ENCODE results near the gene PCK1.
"Not testable (repeated sequence)": the region's sequence is repeated elsewhere in the genome, so short reads cannot be mapped to it uniquely, and the experiment has no call there.

PCK1 gene

DNA sequence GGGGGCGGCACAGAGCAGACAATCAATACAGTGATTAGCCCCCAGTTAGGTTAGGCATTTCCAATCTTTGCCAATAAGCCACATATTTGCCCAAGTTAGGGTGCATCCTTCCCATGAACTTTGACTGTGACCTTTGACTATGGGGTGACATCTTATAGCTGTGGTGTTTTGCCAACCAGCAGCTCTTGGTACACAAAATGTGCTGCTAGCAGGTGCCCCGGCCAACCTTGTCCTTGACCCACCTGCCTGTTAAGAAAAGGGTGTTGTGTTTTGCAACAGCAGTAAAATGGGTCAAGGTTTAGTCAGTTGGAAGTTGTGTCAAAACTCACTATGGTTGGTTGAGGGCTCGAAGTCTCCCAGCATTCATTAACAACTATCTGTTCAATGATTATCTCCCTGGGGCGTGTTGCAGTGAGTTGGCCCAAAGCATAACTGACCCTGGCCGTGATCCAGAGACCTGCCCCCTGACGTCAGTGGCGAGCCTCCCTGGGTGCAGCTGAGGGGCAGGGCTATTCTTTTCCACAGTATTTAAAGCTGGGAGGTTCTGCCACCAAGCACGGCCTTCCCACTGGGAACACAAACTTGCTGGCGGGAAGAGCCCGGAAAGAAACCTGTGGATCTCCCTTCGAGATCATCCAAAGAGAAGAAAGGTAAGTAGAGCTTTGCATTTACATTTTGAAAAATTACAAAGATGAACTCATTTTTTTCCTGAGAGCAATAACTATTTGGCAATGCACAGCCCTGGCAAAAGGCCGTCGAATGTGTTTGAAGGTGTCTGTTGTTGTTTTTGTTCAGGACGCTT lies at the start of gene PCK1:
Gene PCK1, plus strand, starts transcription at position 557 of the 802 bp plus-strand sequence. CDS start 302 bp downstream, outside the sequence.
- H3K36me3 ChIP-seq (ENCODE audit: control insufficient read depth, insufficient read depth, low read length), result no peaks in the 10 kb centered on the region
- H3K27me3 ChIP-seq (ENCODE audit: control insufficient read depth, insufficient read depth, low read length), result no peaks in the 10 kb centered on the region; the same call in 1 of the 2 replicates
- H3K9ac ChIP-seq (ENCODE audit: low read length), result no peak within 1 kb of the TSS
- 0 out of 2 replicates have a peak, but pooled peaks cover 4% of the 10 kb centered on the region for H3K4me1 ChIP-seq (ENCODE audit: control insufficient read depth, insufficient read depth, low read length)
- H3K9me3 ChIP-seq (ENCODE audit: control insufficient read depth, insufficient read depth, low read depth, low read length), result no peaks in the 10 kb centered on the region
- H3K4me3 ChIP-seq (ENCODE audit: low read depth, low read length), result no peak within 1 kb of the TSS
- no peak within 1 kb of the TSS for H3K27ac ChIP-seq (ENCODE audit: low read depth, low read length)

DNA sequence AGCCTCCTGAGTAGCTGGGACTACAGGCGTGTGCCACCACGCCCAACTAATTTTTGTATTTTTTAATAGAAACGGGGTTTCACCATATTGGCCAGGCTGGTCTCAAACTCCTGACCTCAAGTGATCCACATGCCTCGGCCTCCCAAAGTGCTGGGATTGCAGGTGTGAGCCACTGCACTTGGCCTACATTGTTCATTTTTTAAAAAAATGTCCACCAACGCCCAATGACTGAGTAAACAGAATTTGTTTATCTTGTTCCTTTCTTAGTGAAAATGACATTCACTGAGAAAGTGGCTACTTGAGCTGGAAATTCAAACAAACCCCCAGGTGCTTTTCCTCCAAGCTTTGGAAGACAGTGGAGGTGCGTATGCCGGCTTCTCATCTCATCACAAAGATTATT lies 49.2 kb upstream of the PCK1 start:
- H3K4me3 ChIP-seq (ENCODE audit: low read depth, low read length); H3K27ac ChIP-seq (ENCODE audit: low read depth, low read length); H3K36me3 ChIP-seq (ENCODE audit: control insufficient read depth, insufficient read depth, low read length); H3K27me3 ChIP-seq (ENCODE audit: control insufficient read depth, insufficient read depth, low read length); H3K9me3 ChIP-seq (ENCODE audit: control insufficient read depth, insufficient read depth, low read depth, low read length); H3K9ac ChIP-seq (ENCODE audit: low read length): not testable (repeated sequence)
- H3K4me1 ChIP-seq (ENCODE audit: control insufficient read depth, insufficient read depth, low read length), result peaks cover 17% of the 10 kb centered on the region

DNA sequence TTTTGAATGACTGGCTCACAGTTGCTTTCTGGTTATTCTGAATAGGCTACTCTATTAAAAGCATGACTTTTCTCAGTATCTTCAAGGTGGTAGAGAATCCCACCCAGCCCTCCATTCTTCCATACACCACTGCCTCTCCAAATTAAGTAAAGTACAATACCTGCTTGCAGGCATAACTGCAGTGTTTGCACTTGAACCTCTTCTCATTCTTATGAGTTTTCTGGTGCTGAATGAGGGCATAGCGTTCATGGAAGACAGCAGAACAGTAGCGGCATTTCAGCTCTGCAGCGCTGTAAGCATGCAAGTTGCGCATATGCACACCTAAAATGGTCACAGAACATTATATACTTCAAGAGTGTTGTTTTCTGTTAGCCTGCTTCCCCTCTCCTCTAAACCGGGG lies 48.5 kb upstream of the PCK1 start:
- H3K27ac ChIP-seq (ENCODE audit: low read depth, low read length), result no peak overlapping the region
- H3K9ac ChIP-seq (ENCODE audit: low read length), result no peak overlapping the region
- H3K4me1 ChIP-seq (ENCODE audit: control insufficient read depth, insufficient read depth, low read length), result peaks cover 17% of the 10 kb centered on the region
- H3K9me3 ChIP-seq (ENCODE audit: control insufficient read depth, insufficient read depth, low read depth, low read length), result peaks cover 3% of the 10 kb centered on the region
- H3K27me3 ChIP-seq (ENCODE audit: control insufficient read depth, insufficient read depth, low read length), result no peaks in the 10 kb centered on the region
- no peaks in the 10 kb centered on the region for H3K36me3 ChIP-seq (ENCODE audit: control insufficient read depth, insufficient read depth, low read length)
- no peak overlapping the region for H3K4me3 ChIP-seq (ENCODE audit: low read depth, low read length)

DNA sequence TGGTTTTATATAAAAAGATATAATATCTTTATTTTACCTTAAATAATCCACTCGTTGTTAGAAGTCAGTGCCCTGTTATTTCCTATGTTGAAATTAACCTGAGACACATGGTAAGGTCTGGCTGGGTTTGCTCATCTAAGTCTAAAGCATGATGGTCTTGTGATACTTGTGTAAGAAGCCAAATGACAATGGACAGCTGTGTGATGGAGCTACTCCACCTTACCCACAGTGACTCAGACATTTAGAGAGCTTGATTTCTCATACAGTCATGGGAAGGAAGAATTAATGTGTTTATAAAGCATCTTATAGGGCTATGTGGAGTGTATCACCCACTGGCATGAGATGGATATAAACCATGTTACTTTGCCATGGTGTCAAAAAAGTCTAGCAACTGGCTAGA lies 47.7 kb upstream of the PCK1 start:
- no peaks in the 10 kb centered on the region for H3K36me3 ChIP-seq (ENCODE audit: control insufficient read depth, insufficient read depth, low read length)
- no peaks in the 10 kb centered on the region for H3K27me3 ChIP-seq (ENCODE audit: control insufficient read depth, insufficient read depth, low read length)
- no peak overlapping the region for H3K4me3 ChIP-seq (ENCODE audit: low read depth, low read length)
- peaks cover 17% of the 10 kb centered on the region for H3K4me1 ChIP-seq (ENCODE audit: control insufficient read depth, insufficient read depth, low read length)
- no peak overlapping the region for H3K27ac ChIP-seq (ENCODE audit: low read depth, low read length)
- H3K9me3 ChIP-seq (ENCODE audit: control insufficient read depth, insufficient read depth, low read depth, low read length), result no peaks in the 10 kb centered on the region
- H3K9ac ChIP-seq (ENCODE audit: low read length), result no peak overlapping the region

DNA sequence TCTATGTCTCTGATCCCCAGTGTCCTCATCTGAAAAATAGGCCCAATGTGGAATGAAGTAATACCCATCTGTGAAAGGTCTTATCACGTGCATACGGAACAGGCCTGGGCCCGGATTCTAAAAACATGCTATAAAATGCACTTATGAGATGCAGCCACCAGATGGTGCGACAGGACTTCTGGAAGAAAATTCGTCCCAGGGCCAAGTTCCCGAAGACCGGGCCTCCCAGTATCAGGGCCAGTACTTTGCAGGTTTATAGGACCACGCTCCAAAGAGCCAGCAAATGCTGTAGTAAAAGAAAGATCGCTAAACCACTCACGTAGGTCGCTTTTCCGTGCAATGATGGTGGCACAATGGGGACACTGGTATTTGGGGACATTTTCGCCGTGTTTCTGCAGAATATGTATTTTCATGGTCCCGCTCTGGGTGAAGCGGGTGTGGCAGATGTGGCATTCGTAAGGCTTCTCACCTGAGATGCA lies 46.6 kb upstream of the PCK1 start:
- Histone ChIP-seq H3K27ac (ENCODE audit: low read depth, low read length) (no peak overlapping the region), H3K9me3 (ENCODE audit: control insufficient read depth, insufficient read depth, low read depth, low read length) (no peaks in the 10 kb centered on the region), H3K36me3 (ENCODE audit: control insufficient read depth, insufficient read depth, low read length) (no peaks in the 10 kb centered on the region), H3K4me1 (ENCODE audit: control insufficient read depth, insufficient read depth, low read length) (peaks cover 12% of the 10 kb centered on the region), H3K4me3 (ENCODE audit: low read depth, low read length) (no peak overlapping the region), H3K9ac (ENCODE audit: low read length) (no peak overlapping the region), H3K27me3 (ENCODE audit: control insufficient read depth, insufficient read depth, low read length) (no peaks in the 10 kb centered on the region)

DNA sequence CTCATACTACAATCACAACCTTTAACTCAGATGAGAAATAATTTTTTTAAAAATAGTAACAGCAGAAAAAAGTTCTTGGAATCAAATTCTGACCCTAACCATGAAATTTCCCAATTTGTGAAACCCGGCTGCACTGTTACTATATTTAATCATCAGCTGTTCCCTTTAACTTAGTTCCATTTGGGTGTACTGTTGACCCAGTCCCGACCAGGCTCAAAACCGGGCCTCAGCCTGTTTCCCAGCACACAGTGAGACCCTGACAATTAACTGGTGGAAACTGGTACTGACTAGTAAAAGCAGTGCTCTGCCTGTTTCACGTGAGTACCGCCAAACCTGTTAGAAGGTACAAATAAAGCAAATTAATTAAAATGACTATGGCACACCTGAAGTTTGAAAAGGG lies 43.0 kb upstream of the PCK1 start:
- H3K27ac ChIP-seq (ENCODE audit: low read depth, low read length), result no peak overlapping the region
- H3K36me3 ChIP-seq (ENCODE audit: control insufficient read depth, insufficient read depth, low read length), result no peaks in the 10 kb centered on the region
- no peaks in the 10 kb centered on the region for H3K27me3 ChIP-seq (ENCODE audit: control insufficient read depth, insufficient read depth, low read length)
- H3K9me3 ChIP-seq (ENCODE audit: control insufficient read depth, insufficient read depth, low read depth, low read length), result no peaks in the 10 kb centered on the region
- H3K4me3 ChIP-seq (ENCODE audit: low read depth, low read length), result no peak overlapping the region
- no peak overlapping the region for H3K9ac ChIP-seq (ENCODE audit: low read length)
- H3K4me1 ChIP-seq (ENCODE audit: control insufficient read depth, insufficient read depth, low read length), result peaks cover 4% of the 10 kb centered on the region; the same call in 1 of the 2 replicates

DNA sequence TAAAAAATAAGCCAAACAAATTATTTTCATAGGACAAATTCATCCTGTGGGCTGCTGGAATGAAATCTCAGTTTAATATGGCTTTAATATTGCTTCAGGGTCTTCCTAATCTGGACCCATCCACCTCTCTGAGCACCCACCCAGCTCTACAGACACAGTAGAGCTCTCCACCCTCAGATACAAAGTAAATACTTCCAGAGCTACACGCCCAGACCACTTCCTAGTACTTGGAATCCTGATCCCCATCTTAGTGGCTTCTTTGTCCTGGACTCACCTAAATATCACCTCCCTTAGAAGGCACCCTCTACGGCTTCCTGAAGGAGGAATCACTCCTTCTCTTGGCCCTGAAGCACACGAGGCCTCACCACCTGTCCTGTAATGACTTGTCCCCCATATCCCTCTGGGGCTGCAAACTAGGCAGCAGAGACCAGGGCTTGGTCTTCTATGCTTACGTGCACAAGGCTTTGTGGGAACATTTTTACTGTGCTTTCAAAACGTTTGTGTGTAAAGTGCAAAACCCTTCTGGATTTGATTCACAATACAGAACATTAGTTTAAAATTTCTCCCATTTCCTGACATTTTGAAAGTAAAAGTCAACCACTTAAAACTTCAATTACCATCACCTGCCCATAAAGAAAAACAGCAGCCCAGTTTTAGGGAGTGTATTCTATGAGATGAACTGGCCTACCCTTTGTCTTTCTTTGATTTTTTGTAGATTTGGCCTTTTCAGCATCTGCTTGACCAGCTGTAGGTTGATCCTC lies 38.4 kb upstream of the PCK1 start:
- Histone ChIP-seq H3K9me3 (ENCODE audit: control insufficient read depth, insufficient read depth, low read depth, low read length) (no peaks in the 10 kb centered on the region), H3K9ac (ENCODE audit: low read length) (no peak overlapping the region), H3K36me3 (ENCODE audit: control insufficient read depth, insufficient read depth, low read length) (no peaks in the 10 kb centered on the region), H3K27ac (ENCODE audit: low read depth, low read length) (no peak overlapping the region), H3K27me3 (ENCODE audit: control insufficient read depth, insufficient read depth, low read length) (no peaks in the 10 kb centered on the region), H3K4me1 (ENCODE audit: control insufficient read depth, insufficient read depth, low read length) (peaks cover 11% of the 10 kb centered on the region), H3K4me3 (ENCODE audit: low read depth, low read length) (no peak overlapping the region)

DNA sequence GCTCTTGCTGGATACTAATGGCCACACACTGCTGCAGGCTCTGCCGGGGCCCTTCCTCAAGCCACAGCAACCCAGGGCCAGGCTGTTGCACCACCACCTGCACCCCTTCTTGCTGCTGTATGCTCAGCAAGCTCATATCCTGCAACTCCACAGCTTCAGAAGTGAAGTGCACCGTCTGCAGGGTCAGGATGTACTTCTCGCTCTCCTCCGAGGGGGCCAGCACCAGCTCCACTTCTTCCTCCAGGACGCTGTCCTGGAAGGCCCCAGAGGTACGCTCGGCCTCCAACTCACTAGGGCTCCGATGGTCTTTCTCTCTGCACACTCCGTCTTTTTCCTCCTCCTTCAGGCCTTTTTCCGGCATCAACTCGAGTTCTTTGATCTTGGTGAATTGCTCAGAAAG lies 37.1 kb upstream of the PCK1 start:
- H3K4me3 ChIP-seq (ENCODE audit: low read depth, low read length), result no peak overlapping the region
- H3K9me3 ChIP-seq (ENCODE audit: control insufficient read depth, insufficient read depth, low read depth, low read length), result no peaks in the 10 kb centered on the region
- no peaks in the 10 kb centered on the region for H3K27me3 ChIP-seq (ENCODE audit: control insufficient read depth, insufficient read depth, low read length)
- peaks cover 11% of the 10 kb centered on the region for H3K4me1 ChIP-seq (ENCODE audit: control insufficient read depth, insufficient read depth, low read length)
- no peak overlapping the region for H3K9ac ChIP-seq (ENCODE audit: low read length)
- H3K27ac ChIP-seq (ENCODE audit: low read depth, low read length), result no peak overlapping the region
- H3K36me3 ChIP-seq (ENCODE audit: control insufficient read depth, insufficient read depth, low read length), result no peaks in the 10 kb centered on the region

DNA sequence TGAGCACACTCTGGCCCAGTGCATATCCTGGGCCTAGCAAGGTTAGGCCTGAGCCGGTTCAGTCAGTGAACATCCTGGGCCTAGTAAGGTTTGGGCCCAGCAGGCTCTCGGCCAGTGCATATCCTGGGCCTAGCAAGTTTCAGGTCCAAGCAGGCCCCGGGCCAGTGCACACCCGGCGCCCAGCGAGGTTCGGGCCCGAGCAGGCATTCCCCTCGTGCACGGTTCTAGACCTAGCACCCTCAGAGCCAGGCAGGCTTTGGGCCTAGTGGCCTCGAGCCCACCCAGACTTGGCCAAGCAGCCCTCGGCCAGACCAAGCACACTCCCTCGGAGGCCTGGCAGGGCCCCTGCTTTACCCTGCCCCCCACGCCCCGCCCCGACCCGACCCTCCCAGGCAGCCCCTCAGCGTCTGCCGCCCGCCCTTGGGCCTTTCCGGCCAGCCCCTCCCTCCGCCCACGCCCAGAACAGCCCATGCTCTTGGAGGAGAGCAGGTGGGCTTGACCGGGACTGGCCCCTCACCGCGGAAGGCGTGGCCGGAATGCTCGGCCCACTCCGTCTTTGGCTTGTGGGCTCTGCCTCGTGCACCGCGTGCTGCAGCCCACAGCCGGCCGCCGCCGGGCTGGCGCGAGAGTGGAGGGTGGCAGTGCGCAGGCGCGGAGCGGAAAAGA lies 36.3 kb upstream of the PCK1 start, which contains the start of gene CTCFL:
Gene CTCFL, minus strand, starts transcription at position 630 of the 666 bp plus-strand sequence. CDS start 935 bp downstream, outside the sequence.
- Histone ChIP-seq H3K4me3 (ENCODE audit: low read depth, low read length) (no peak within 1 kb of the TSS), H3K27me3 (ENCODE audit: control insufficient read depth, insufficient read depth, low read length) (no peaks in the 10 kb centered on the region), H3K9me3 (ENCODE audit: control insufficient read depth, insufficient read depth, low read depth, low read length) (no peaks in the 10 kb centered on the region), H3K9ac (ENCODE audit: low read length) (no peak within 1 kb of the TSS), H3K36me3 (ENCODE audit: control insufficient read depth, insufficient read depth, low read length) (no peaks in the 10 kb centered on the region), H3K4me1 (ENCODE audit: control insufficient read depth, insufficient read depth, low read length) (peaks cover 11% of the 10 kb centered on the region), H3K27ac (ENCODE audit: low read depth, low read length) (no peak within 1 kb of the TSS)

DNA sequence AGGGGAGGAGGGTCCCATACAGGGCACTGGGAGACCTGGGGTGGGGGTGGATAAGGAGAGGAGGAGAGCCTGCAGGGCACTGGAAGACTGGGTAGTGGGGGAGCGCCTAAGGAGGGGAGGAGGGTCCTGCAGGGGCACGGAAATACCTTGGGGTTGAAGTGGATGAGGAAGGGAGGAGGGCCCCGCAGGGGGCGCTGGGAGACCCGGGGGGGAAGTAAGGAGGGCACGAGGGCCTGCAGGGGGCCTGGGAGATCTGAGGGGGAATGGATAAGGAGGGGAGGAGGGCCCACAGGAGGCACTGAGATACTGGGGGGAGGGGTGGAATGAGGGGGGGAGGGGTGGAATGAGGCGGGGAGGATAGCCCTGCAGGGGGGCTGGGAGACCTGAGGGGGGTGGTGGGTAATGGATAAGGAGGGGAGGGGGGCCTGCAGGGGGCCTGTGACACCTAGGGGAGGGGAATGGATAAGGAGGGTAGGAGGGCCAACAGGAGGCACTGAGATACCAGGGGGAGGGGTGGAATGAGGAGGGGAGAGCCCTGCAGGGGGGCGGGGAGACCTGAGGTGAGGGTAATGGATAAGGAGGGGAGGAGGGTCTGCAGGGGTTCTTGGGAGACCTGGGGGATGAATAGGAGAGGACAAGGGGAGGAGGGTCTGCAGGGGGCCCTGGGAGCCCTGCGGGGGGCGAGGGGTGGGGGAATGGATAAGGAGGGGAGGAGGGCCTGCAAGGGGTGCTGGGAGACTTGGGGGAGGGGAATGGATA lies 35.4 kb upstream of the PCK1 start:
- H3K9me3 ChIP-seq (ENCODE audit: control insufficient read depth, insufficient read depth, low read depth, low read length), result no peaks in the 10 kb centered on the region
- no peak overlapping the region for H3K4me3 ChIP-seq (ENCODE audit: low read depth, low read length)
- no peaks in the 10 kb centered on the region for H3K36me3 ChIP-seq (ENCODE audit: control insufficient read depth, insufficient read depth, low read length)
- H3K27ac ChIP-seq (ENCODE audit: low read depth, low read length), result no peak overlapping the region
- no peak overlapping the region for H3K9ac ChIP-seq (ENCODE audit: low read length)
- H3K27me3 ChIP-seq (ENCODE audit: control insufficient read depth, insufficient read depth, low read length), result no peaks in the 10 kb centered on the region
- peaks cover 11% of the 10 kb centered on the region for H3K4me1 ChIP-seq (ENCODE audit: control insufficient read depth, insufficient read depth, low read length)
